KG1 (cell line): ENCODE data around the gene PARVB.

Experiments
- DNase-seq: peaks from one replicate; lab custom pipeline; 2025; lab: John Stamatoyannopoulos, UW

The PARVB gene

DNA sequence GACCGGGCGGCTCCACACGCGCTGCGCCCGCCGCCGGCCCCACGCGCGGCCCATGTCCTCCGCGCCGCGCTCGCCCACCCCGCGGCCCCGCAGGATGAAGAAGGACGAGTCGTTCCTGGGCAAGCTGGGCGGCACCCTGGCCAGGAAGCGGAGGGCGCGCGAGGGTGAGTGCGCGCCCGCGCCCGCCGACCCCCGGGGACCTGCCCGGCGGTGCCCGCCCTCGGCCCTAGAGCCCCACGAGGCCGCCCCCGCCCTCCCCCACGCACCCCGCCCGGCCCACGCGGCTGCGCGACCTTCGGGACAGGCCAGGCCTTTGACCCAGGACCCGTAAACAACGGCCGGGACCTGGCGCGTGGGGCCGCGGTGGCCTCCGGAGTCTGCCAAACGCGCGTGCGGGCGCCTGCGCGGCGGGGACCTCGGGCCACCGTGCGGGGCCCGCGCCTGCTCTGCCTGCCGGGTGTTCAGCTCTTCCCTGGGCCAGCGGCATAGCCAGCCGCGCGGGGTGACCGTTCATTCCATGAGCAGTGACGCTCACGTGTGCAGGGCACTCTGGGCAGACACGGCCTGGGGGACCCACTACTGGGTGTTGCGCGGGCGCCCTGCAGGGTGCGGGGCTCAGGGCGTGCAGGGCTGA is at the start of gene PARVB:
TSS of gene PARVB (plus strand) at position 15 of the 634 bp plus-strand sequence. CDS start at position 53, 38 bp downstream.
- DNase-seq: peak; percentile 26

DNA sequence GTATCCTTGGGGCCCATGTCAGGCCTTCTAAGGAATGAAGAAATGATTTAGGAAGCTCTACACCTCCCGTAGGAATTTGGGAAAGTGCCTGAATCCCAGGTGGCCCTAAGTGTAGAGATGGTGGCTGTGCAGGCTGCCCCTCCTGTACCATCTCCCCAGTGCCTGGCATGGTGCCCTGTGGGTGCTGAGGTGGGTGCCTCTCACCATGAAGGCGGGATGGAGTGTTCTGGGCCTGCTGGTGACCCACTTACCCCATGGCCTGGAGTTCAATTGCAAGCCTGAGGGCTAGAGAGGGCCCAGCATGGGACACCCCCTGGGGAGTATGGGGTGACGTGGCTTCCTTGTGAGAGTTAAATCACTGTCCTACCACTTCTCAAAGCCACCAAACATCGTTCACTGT is 49.1 kb upstream of the PARVB start:
- DNase-seq: no peak

GRCh38 chr22:43976861-43977795 is 47.0 kb upstream of the PARVB start:
- no peak for DNase-seq

DNA sequence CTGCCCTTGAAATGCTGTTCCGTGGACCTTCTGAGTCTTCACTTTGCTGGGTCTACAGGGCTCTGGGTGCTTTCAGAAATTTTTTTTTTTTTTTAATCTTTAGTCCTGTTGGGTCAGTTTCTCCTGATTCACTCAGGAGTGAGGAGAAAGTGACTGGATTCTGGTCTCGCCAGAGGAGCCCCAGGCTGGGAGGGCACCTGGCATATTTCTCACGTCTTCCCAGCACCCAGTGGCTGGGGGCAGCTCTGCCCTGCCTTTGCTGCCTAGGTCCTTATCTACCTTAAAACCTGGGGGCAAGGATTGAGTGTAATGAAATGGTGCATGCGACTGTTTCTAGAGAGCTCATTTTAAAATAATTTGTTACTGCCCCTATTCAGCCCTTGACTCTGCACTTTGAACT is 45.5 kb upstream of the PARVB start:
- DNase-seq: no peak

DNA sequence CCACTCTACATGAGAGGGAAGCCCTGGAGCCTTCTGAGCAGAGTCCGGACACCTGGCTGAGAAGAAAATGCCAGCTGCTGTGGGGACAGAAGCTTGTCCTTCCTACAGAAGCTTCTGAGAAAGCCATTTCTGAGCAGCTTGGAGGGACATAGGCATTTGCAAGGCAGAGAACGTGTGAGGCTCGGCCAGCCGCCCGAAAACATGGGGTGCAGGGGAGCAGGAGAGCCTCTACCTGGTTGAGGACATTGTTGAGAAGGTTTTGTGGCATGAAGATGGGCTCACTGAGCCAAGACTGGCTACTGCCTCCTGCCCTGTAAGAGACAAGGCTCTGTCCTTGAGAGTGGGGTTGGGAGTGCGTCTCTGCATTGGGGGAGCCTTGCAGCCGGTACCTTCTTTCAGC is 43.5 kb upstream of the PARVB start:
- no peak for DNase-seq

DNA sequence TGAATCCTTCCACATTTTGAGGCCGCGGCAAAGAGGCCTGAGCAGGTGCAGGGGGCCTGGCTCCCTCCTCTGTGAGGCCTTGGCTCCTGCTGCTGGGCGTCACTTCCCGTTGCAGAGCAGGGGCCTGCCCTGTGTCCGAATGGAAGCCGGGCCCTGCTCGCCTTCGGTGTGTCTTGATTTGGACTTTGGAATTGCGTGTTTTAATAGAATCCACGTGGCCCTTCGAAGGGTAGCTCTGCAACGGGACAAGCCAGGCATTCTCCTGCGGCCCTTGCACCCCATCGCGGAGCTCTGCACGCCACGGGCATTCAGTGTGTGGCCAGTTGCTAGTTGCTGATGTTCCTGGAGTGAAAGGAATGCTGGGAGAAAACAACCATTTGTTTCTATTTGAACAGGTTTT is 43.1 kb upstream of the PARVB start:
- DNase-seq: no peak

- DNase-seq: no peak
These were observed 40.3 kb upstream of the PARVB start for GRCh38 chr22:43983808-43984207.

GRCh38 chr22:43985532-43985931 is 38.6 kb upstream of the PARVB start:
- no peak for DNase-seq

DNA sequence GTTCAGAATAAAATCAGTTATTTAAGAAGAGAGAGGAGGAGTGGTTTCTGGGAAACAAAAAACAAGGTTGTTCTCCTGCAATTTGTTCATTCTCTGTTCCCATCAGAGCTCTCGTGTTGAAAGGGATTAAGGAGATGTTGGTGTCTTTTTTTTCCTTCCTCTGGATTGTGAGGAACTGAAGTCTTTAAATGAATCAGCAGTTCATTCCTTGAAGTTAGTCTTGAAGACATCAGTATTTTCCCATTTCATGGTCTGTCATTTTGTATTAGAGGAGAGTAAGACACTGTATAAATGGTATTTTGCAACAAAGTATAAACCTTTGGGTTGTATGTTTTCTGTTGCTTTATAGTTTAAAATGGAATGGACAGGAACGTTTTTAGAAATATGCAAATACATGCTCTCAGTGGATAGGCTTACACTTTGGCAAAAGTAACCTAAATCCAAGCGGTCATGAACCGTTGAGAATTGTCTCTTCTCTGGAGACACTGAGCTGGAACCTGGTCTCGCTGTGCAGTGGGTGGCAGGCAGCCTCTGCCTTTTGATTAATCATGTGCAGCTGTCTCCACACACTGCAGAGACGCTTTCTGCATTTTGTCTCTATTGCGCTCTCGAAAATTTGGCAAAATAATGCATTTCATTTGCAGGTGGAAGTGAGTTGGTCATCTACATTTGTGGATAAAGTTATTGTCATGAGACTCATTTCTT is 35.8 kb upstream of the PARVB start:
- no peak for DNase-seq

- no peak for DNase-seq
These were observed 35.1 kb upstream of the PARVB start for GRCh38 chr22:43988960-43989359.

DNA sequence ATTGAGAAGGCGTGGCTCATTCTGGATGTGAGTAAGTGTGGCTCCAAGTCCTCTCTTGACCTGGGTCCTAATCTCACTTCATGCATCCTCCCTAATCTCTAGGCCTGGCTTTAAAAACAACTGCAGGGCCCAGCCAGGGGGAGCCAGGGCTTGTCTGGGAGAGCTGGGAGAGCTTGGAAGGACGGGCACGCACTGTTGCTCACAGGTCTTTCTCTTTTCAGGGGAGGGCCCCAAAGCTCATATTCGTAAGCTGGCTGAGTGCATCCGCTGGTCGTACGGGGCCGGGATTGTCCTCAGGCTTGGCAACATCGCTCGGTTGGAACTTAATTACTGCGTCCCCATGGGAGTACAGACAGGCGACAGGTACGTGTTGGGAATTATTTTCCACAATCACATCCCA is 34.1 kb upstream of the PARVB start:
- no peak for DNase-seq

DNA sequence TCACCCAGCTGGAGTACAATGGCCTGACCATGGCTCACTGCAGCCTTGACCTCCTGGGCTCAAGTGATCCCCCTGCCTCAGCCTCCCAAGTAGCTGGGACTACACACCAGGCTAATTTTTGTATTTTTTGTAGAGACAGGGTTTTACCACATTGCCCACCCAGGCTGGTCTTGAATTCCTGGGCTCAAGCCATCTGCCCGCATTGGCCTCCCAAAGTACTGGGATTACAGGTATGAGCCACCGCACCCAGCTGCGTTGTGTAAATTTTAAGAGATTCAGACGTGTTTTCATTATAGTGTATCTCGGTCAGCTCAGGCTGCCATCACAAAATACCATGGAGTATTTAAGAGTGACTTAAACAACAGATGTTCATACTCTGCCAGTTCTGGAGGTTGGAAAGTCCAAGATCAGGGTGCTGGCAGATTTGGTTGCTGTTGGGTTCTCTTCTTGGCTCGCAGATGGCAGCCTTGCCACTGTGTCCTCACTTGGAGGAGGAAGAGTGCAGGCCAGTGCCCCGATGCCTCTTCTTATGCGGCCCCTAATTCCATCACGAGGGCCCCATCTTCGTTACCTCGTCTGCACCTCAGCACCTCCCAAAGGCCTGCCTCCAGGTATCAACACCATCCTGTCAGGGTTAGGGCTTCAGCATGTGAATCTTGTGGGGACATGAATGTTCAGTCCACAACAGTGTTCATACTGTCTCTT is 32.6 kb upstream of the PARVB start:
- DNase-seq: no peak

- no peak for DNase-seq
These were observed 31.7 kb upstream of the PARVB start for GRCh38 chr22:43992331-43992821.

GRCh38 chr22:43993072-43993760 is 30.9 kb upstream of the PARVB start:
- peak; percentile 17 for DNase-seq

DNA sequence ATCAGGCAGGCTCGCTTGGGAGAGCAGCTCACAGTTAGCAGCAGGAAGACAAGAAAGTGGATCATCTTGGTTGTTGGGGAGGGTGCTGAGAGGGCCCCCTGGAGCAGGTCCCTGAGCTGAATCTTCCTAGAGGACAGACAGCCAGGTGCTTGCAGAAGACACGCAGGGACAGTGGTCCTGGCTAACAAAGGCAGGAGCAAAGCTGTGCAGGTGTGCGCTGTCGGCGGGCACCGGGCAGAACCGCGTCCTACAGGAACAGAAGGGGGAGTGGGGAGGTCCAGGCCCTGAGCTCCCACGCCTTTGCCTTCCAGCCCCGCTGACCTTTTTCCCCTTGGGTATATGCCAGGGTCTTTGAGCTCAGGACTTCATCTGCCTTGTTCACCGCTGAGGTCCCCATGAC is 30.1 kb upstream of the PARVB start:
- DNase-seq: no peak

GRCh38 chr22:43994416-43994815 is 29.7 kb upstream of the PARVB start:
- DNase-seq: no peak

- DNase-seq: no peak
These were observed 28.9 kb upstream of the PARVB start for GRCh38 chr22:43995057-43995685.

DNA sequence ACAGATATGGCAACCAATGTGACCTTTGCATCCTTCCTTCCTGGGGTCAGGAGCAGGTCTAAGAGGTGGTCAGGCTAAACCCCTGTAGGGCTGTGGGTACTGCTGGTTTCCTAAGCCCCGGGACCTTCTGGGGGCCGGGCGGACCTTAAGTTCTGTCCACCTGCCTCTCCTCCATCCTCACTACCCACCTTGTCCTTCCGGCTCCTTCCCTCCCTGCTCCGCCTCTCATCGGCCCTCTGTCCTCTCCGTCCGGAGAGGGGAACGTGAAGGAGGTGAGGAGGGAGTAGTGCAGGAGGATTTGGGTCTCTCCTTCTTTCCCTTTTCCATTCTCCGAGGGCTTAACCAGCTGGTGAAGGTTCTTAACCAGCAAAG is 28.3 kb upstream of the PARVB start:
- DNase-seq: no peak

DNA sequence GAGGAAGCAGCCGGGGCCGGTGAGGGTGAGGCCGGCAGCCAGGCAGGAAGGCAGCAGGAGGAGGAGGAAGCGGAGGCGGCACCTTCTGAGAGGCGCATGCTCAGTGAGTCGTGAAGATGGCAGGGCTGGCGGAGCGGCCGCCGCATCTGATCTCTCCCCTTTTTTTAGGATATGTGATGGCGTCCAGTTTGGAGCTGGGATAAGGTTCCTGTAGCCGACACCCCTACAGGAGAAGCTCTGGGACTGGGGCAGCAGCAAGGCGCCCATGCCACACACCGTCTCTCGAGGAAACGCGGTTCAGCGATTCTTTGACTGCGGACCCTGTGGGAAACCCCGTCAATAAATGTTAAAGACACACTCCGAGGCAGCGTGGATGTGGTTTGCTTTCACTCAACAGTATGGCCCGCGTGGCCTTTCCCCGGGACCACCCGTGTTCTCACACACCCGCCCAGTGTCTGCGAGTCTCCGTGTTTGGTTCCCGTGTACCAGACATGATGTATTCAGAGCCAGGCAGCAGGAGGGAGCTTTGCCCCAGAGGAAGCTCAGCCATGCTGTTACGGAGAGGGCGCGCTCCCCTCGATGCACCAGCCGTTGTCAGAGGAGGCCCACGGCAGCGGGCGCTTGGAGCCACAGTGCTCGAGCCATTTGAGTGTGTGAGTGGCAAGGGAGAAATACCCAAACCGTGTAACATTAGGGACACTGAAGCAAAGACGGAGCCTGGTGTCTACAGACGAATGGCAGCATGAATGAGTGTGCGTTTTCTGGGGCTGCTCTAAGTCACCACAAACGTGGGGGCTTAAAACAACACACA is 27.7 kb upstream of the PARVB start:
- peak; percentile 23 for DNase-seq

- no peak for DNase-seq
These were observed 27.2 kb upstream of the PARVB start for GRCh38 chr22:43996981-43997265.
